ENCODE measurements around the gene RNF115.

DNA sequence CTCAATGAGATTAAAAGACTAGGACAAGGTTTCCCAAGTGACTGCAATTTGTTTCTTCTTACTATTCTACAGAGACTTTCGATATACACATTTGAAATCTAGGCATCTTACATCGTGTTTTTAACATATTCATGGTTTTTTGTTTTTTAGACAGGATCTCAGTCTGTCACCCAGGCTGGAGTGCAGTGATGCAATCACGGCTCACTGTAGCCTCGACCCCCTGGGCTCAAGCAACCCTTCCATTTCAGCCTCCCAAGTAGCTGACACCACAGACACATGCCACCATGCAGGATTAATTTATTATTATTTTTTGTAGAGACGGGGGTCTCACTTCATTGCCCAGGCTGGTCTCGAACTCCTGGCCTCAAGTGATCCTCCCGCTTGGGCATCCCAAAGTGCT is 118.3 kb downstream of the RNF115 start:
- TF ChIP-seq POLR2A (IDR thresholded peaks at IDR 0.05) (no peak), EP300 (IDR thresholded peaks at IDR 0.05) (no peak)
- TF ChIP-seq, protein P1, sequence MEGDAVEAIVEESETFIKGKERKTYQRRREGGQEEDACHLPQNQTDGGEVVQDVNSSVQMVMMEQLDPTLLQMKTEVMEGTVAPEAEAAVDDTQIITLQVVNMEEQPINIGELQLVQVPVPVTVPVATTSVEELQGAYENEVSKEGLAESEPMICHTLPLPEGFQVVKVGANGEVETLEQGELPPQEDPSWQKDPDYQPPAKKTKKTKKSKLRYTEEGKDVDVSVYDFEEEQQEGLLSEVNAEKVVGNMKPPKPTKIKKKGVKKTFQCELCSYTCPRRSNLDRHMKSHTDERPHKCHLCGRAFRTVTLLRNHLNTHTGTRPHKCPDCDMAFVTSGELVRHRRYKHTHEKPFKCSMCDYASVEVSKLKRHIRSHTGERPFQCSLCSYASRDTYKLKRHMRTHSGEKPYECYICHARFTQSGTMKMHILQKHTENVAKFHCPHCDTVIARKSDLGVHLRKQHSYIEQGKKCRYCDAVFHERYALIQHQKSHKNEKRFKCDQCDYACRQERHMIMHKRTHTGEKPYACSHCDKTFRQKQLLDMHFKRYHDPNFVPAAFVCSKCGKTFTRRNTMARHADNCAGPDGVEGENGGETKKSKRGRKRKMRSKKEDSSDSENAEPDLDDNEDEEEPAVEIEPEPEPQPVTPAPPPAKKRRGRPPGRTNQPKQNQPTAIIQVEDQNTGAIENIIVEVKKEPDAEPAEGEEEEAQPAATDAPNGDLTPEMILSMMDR (IDR thresholded peaks at IDR 0.05) = no peak

Data from ovary (tissue), 3 donors.